Transverse colon (tissue), 4 donors: ENCODE data around the gene CCDC110. TPM values are rescaled to one million over a fixed set of nuclear protein-coding genes. Genes with fewer than 3 reads are reported as not detected.

Experiments
- DNase-seq: peaks from one replicate; pipeline ENCODE4 v3.0.0-alpha.2; 2019
- H3K27ac ChIP-seq, 4 donors: fragments of 200-600 bp; sonication (generic); 2 replicates each; pipeline ENCODE4 v1.5.1; 2016 to 2018; ENCODE audit warnings: inconsistent platforms in 4 of 4
- H3K27me3 ChIP-seq: fragments of 200-600 bp; sonication (generic); 2 replicates; pipeline ENCODE4 v1.5.1; 2017; ENCODE audit warnings: inconsistent platforms
- H3K36me3 ChIP-seq, 4 donors: fragments of 200-600 bp; sonication (generic); 2 replicates each; pipeline ENCODE4 v1.5.1; 2017 to 2019; ENCODE audit warnings: inconsistent platforms in 4 of 4
- H3K4me1 ChIP-seq, 4 donors: fragments of 200-600 bp; sonication (generic); 2 replicates each; pipeline ENCODE4 v1.5.1; 2017 to 2020; ENCODE audit warnings: inconsistent platforms in 4 of 4
- H3K4me3 ChIP-seq, 4 donors: fragments of 200-600 bp; sonication (generic); 1 replicate in 1 of 4; 2 replicates in 3 of 4; pipeline versions ENCODE4 v1.5.1 to v1.6.1; 2017 to 2019; ENCODE audit warnings: inconsistent platforms in 4 of 4
- H3K9me3 ChIP-seq, 2 donors: fragments of 200-600 bp; sonication (generic); 2 replicates each; pipeline ENCODE4 v1.5.1; 2017 to 2019; ENCODE audit warnings: inconsistent platforms in 2 of 2
- CTCF ChIP-seq, 5 experiments: fragments of 200-600 bp in 3 of 5; fragments of 450-650 bp in 2 of 5; sonication (generic) in 3 of 5; IDR thresholded peaks; 1 replicate in 2 of 5; 2 replicates in 3 of 5; pipeline ENCODE4 v1.5.1; 2016 to 2017; ENCODE audit warnings: antibody characterized with exemption in 5 of 5, inconsistent platforms in 3 of 5, mild to moderate bottlenecking in 2 of 5, moderate library complexity in 1 of 5
- EP300 ChIP-seq: sonication (generic); formaldehyde crosslinking; IDR thresholded peaks from one replicate; pipeline ENCODE4 v1.6.1; 2017; ENCODE audit warnings: antibody characterized with exemption, low read depth
- POLR2A ChIP-seq: fragments of 450-650 bp; IDR thresholded peaks from one replicate; pipeline ENCODE4 v1.6.1; 2016; ENCODE audit warnings: antibody characterized with exemption, mild to moderate bottlenecking, moderate library complexity
- POLR2AphosphoS5 ChIP-seq, 3 donors: sonication (generic); formaldehyde crosslinking; IDR thresholded peaks; one replicate each; pipeline ENCODE4 v1.6.1; 2016; ENCODE audit warnings: antibody characterized with exemption in 3 of 3
- WGBS, 2 donors: methylation state at CpG; one replicate each; pipeline ENCODE4 v1.1.5; 2018; ENCODE audit warnings: low coverage in 1 of 2; 5-methylcytosine and 5-hydroxymethylcytosine counted together
- in situ Hi-C, 4 donors: fragments of 200-750 bp; cut with MboI; loops; one replicate each; pipeline versions ENCODE4 v1.15.0 to v1.15.1; 2017; ENCODE audit warnings: low sequenced_read_pairs in 3 of 4, low pct_ligation_motif_present in 1 of 4, low pct_unique_long_range_greater_than_20kb in 1 of 4
- intact Hi-C: fragments of 100-400 bp; cut with DNase I; formaldehyde crosslinking; loops from one replicate; pipeline ENCODE4 v1.15.1; 2023; ENCODE audit warnings: low total_unique reads
- total RNA-seq, 4 donors: library from RNA; depleted of rRNA; stranded (reverse); fragments of >200 nt; gene quantifications; one replicate each; pipeline ENCODE4 v1.1.0, GENCODE V29; 2016

The CCDC110 gene
- total RNA-seq, 4 donors from 2014 or later, result 2.5 to 3.0 TPM; not detected in 2

- Histone ChIP-seq H3K9me3 (no peaks in the 10 kb centered on the region), H3K27me3 (no peaks in the 10 kb centered on the region), H3K36me3 (no peaks in the 10 kb centered on the region), H3K27ac (no peak overlapping the region), H3K4me1 (no peaks in the 10 kb centered on the region), H3K4me3 (no peak overlapping the region)
- TF ChIP-seq EP300, result no peak
- TF ChIP-seq POLR2AphosphoS5 (IDR thresholded peaks at IDR 0.05), result no peak
- no peak for TF ChIP-seq POLR2A
- TF ChIP-seq CTCF (IDR thresholded peaks at IDR 0.05), result no peak
- intact Hi-C loops, result no loop called here
- WGBS, 2 donors, result 86 to 91% methylated on average over 2 of the region's 2 CpGs
- in situ Hi-C loops, result no loop called here
- no peak for DNase-seq
Observed at GRCh38 chr4:185441479-185441878, 30.1 kb downstream of the CCDC110 start.

- intact Hi-C loops (no loop called here), in situ Hi-C loops (no loop called here)
- Histone ChIP-seq H3K27me3 (no peaks in the 10 kb centered on the region), H3K9me3 (no peaks in the 10 kb centered on the region), H3K27ac (no peak overlapping the region), H3K36me3 (no peaks in the 10 kb centered on the region), H3K4me1 (no peaks in the 10 kb centered on the region), H3K4me3 (no peak overlapping the region)
- no peak for DNase-seq
- TF ChIP-seq CTCF (IDR thresholded peaks at IDR 0.05) (no peak), POLR2AphosphoS5 (IDR thresholded peaks at IDR 0.05) (no peak), EP300 (no peak), POLR2A (no peak)
Observed at GRCh38 chr4:185437809-185438208, 33.7 kb downstream of the CCDC110 start.

- H3K27me3 ChIP-seq, result no peaks in the 10 kb centered on the region
- intact Hi-C loops (no loop called here), in situ Hi-C loops (no loop called here)
- no peaks in the 10 kb centered on the region for H3K4me1 ChIP-seq
- H3K9me3 ChIP-seq, result no peaks in the 10 kb centered on the region
- no peak for DNase-seq
- H3K36me3 ChIP-seq, result no peaks in the 10 kb centered on the region
- H3K27ac ChIP-seq, result no peak overlapping the region
- no peak overlapping the region for H3K4me3 ChIP-seq
- TF ChIP-seq POLR2AphosphoS5 (IDR thresholded peaks at IDR 0.05), result no peak
Observed at GRCh38 chr4:185435466-185435865, 36.1 kb downstream of the CCDC110 start.

- Histone ChIP-seq H3K9me3 (no peaks in the 10 kb centered on the region), H3K27ac (no peak overlapping the region), H3K4me3 (no peak overlapping the region), H3K27me3 (no peaks in the 10 kb centered on the region), H3K4me1 (peaks cover 3 to 7% (median 4%) of the 10 kb centered on the region in 4 donors), H3K36me3 (no peaks in the 10 kb centered on the region)
- no peak for DNase-seq
- intact Hi-C loops, result no loop called here
- TF ChIP-seq CTCF (IDR thresholded peaks at IDR 0.05) (no peak), POLR2AphosphoS5 (IDR thresholded peaks at IDR 0.05) (no peak), EP300 (no peak), POLR2A (no peak)
- in situ Hi-C loops, result no loop called here
- WGBS, 2 donors, result 62 to 63% methylated on average over 4 to 5 of the region's 5 CpGs
Observed at GRCh38 chr4:185429660-185430059, 41.9 kb downstream of the CCDC110 start.

- no peak overlapping the region for H3K27ac ChIP-seq
- no peaks in the 10 kb centered on the region for H3K27me3 ChIP-seq
- H3K36me3 ChIP-seq, result no peaks in the 10 kb centered on the region
- no peak for TF ChIP-seq POLR2AphosphoS5 (IDR thresholded peaks at IDR 0.05)
- in situ Hi-C loops (no loop called here), intact Hi-C loops (no loop called here)
- no peak overlapping the region for H3K4me3 ChIP-seq
- H3K9me3 ChIP-seq, result no peaks in the 10 kb centered on the region
- H3K4me1 ChIP-seq, result peaks cover 3 to 19% (median 16%) of the 10 kb centered on the region in 4 donors
- 88 to 91% methylated on average over 11 to 22 of the region's 22 CpGs for WGBS, 2 donors
- no peak for DNase-seq
Observed at GRCh38 chr4:185426960-185427688, 44.4 kb downstream of the CCDC110 start.
